ENCODE data around the gene FARP2. TPM values are rescaled to one million over a fixed set of nuclear protein-coding genes. Genes with fewer than 3 reads are reported as not detected.
"Not testable (repeated sequence)": the region's sequence is repeated elsewhere in the genome, so short reads cannot be mapped to it uniquely, and the experiment has no call there.

Gene FARP2
- total RNA-seq, 1 experiment from 2014 or later: 59.0 TPM

DNA sequence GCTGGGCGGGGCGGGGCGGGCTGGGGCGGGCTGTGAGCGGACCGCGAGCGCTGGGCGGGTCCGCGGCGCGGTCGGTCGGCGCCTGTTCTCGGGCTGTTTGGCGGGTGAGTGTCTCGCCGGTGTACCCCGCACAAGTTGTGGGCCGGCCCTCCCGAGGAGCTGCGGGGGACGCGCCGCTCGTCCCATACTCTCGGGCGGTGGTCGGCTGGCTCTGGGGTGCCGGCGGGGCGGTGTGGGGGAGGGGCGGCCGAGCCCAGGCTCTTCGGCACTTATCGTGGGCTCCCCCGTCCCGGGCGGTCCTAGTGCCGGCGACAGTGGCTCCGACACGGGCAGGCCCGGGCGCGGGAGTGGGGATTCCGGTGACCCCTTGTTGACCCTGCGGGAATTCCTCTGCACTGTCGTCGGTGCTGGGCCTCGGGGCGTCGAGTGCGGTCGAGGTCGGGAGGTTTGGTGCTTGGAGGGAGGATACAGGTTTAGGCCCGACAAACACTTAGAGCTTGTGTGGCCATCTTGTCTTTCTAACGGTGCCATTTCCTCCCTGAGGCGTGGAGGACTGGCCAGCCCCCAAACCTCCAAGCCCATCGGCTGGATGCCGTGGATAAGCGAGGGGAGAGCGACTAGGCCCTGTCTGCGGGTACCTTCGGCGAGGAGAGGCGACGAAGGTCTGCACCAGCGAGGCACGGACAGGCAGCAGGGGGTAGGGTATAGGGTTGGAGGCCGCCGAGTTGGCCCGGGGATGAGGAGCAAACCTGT, 40.0 kb upstream of the FARP2 start, which contains the start of gene SEPTIN2:
Gene SEPTIN2 (plus strand): TSS at position 47 of the 753 bp plus-strand sequence. CDS start 8,308 bp downstream, outside the sequence.
- H3K4me3 Mint-ChIP-seq (ENCODE audit: low read depth, unreplicated experiment): peak within 1 kb of the TSS; percentile 97
- H3K27ac Mint-ChIP-seq (ENCODE audit: unreplicated experiment): peak within 1 kb of the TSS; percentile 100
- intact Hi-C loops (cut with micrococcal nuclease; ENCODE audit: unreplicated experiment): loop anchor here (5.0 kb wide), 1 partner anchor 36 kb away; no protein-coding TSS in a partner anchor
- CTCF ChIA-PET: no interaction called here
- H3K27me3 Mint-ChIP-seq (ENCODE audit: unreplicated experiment): no peaks in the 10 kb centered on the region
- H3K4me1 Mint-ChIP-seq (ENCODE audit: low read depth, unreplicated experiment): peaks cover 53% of the 10 kb centered on the region
- no peaks in the 10 kb centered on the region for H3K9me3 Mint-ChIP-seq (ENCODE audit: low read depth, unreplicated experiment)
- TF ChIP-seq, protein P1, sequence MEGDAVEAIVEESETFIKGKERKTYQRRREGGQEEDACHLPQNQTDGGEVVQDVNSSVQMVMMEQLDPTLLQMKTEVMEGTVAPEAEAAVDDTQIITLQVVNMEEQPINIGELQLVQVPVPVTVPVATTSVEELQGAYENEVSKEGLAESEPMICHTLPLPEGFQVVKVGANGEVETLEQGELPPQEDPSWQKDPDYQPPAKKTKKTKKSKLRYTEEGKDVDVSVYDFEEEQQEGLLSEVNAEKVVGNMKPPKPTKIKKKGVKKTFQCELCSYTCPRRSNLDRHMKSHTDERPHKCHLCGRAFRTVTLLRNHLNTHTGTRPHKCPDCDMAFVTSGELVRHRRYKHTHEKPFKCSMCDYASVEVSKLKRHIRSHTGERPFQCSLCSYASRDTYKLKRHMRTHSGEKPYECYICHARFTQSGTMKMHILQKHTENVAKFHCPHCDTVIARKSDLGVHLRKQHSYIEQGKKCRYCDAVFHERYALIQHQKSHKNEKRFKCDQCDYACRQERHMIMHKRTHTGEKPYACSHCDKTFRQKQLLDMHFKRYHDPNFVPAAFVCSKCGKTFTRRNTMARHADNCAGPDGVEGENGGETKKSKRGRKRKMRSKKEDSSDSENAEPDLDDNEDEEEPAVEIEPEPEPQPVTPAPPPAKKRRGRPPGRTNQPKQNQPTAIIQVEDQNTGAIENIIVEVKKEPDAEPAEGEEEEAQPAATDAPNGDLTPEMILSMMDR (IDR thresholded peaks at IDR 0.05; ENCODE audit: unreplicated experiment): no peak
- H3K36me3 Mint-ChIP-seq (ENCODE audit: insufficient read depth, unreplicated experiment): peaks cover 72% of the 10 kb centered on the region
- BruUV-seq (replicated peaks): no TSS peak
- peak; percentile 72 for DNase-seq

DNA sequence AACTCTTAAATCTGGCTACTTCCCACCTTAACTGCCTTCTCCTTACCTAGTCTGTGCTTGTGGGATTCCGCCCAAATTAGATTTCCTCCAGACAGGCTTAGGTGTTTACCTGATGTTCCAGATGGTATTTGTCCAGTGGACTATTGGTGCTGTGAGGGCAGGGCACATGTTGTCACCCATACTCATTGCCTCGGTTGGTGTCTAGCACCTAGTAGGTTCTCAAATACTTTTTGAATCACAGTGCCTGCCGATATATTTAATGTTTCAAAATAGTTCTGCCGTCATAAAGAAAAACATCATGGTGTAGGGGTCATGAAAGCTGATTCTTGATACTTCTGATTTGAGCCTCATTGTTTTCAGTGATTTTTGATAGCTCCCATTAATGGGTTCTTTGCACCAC, 39.3 kb upstream of the FARP2 start:
- intact Hi-C loops (cut with micrococcal nuclease; ENCODE audit: unreplicated experiment): loop anchor here (5.0 kb wide), 1 partner anchor 35 kb away; no protein-coding TSS in a partner anchor
- CTCF ChIA-PET: no interaction called here
- DNase-seq: no peak
- Mint-ChIP-seq H3K27ac (ENCODE audit: unreplicated experiment) (peak overlapping the region; percentile 100), H3K9me3 (ENCODE audit: low read depth, unreplicated experiment) (no peaks in the 10 kb centered on the region), H3K27me3 (ENCODE audit: unreplicated experiment) (no peaks in the 10 kb centered on the region), H3K4me3 (ENCODE audit: low read depth, unreplicated experiment) (peak overlapping the region; percentile 97), H3K4me1 (ENCODE audit: low read depth, unreplicated experiment) (peaks cover 53% of the 10 kb centered on the region), H3K36me3 (ENCODE audit: insufficient read depth, unreplicated experiment) (peaks cover 80% of the 10 kb centered on the region)
- no TSS peak for BruUV-seq (replicated peaks)
- TF ChIP-seq, protein P1 (IDR thresholded peaks at IDR 0.05; ENCODE audit: unreplicated experiment): no peak

DNA sequence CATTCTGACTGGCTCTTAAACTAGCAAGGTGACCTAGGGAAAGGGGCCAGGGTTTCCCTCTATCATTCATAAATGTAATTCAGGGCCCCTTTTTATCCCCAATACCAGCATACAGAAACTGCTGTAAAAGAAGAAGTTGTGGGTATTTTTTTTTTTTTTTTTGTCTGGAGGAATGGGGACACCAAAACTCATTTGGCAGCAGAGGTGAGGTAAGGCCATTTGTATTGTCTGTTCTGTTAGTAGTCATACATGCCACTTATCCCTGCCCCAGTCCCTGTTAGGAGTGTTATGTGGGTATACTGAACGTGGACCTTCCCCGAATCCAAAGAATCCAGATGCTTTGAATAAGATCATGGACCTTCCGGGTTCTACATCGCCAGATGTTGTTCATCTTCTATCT, 38.7 kb upstream of the FARP2 start:
- CTCF ChIA-PET: no interaction called here
- Mint-ChIP-seq H3K9me3 (ENCODE audit: low read depth, unreplicated experiment) (no peaks in the 10 kb centered on the region), H3K27ac (ENCODE audit: unreplicated experiment) (peak overlapping the region; percentile 100), H3K36me3 (ENCODE audit: insufficient read depth, unreplicated experiment) (peaks cover 82% of the 10 kb centered on the region), H3K27me3 (ENCODE audit: unreplicated experiment) (no peaks in the 10 kb centered on the region), H3K4me3 (ENCODE audit: low read depth, unreplicated experiment) (peak overlapping the region; percentile 97), H3K4me1 (ENCODE audit: low read depth, unreplicated experiment) (peaks cover 53% of the 10 kb centered on the region)
- no peak for DNase-seq
- BruUV-seq (replicated peaks): no TSS peak
- intact Hi-C loops (cut with micrococcal nuclease; ENCODE audit: unreplicated experiment): loop anchor here (5.0 kb wide), 1 partner anchor 35 kb away; no protein-coding TSS in a partner anchor
- TF ChIP-seq, protein P1 (IDR thresholded peaks at IDR 0.05; ENCODE audit: unreplicated experiment): no peak

DNA sequence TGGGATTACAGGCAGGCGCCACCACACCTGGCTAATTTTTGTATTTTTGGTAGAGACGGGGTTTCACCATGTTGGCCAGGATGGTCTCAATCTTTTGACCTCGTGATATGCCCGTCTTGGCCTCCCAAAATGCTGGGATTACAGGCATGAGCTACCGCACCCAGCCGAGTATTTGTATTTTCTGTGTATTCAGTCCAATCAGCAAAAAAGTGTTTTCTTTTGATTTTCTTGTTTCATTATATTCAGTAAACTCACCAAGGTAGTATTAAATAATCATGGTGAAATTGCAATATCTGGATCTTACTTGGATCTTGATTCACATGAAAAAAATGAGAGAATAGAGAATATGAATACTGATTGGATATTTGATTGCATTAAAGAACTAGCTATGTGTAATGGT, 37.3 kb upstream of the FARP2 start:
- not testable (repeated sequence) for H3K27ac Mint-ChIP-seq (ENCODE audit: unreplicated experiment); H3K27me3 Mint-ChIP-seq (ENCODE audit: unreplicated experiment)
- H3K36me3 Mint-ChIP-seq (ENCODE audit: insufficient read depth, unreplicated experiment): peaks cover 75% of the 10 kb centered on the region

DNA sequence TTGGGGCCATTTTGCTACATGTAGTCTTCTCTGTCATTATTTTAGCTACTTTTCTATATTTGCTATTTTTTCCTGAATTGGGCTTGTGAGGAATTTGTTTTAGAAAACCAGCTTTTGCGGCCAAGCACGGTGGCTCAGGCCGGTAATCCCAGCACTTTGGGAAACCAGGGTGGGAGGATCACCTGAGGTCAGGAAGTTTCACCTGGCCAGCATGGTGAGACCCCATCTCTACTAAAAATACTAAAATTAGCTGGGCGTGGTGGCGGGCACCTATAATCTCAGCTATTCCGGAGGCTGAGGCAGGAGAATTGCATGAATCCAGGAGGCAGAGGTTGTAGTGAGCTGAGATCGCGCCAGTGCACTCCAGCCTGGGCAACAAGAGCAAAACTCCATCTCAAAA, 35.7 kb upstream of the FARP2 start:
- H3K27ac Mint-ChIP-seq (ENCODE audit: unreplicated experiment): no peak overlapping the region
- CTCF ChIA-PET: no interaction called here
- no peaks in the 10 kb centered on the region for H3K9me3 Mint-ChIP-seq (ENCODE audit: low read depth, unreplicated experiment)
- TF ChIP-seq, protein P1 (IDR thresholded peaks at IDR 0.05; ENCODE audit: unreplicated experiment): no peak
- intact Hi-C loops (cut with micrococcal nuclease; ENCODE audit: unreplicated experiment): no loop called here
- H3K27me3 Mint-ChIP-seq (ENCODE audit: unreplicated experiment): no peaks in the 10 kb centered on the region
- H3K36me3 Mint-ChIP-seq (ENCODE audit: insufficient read depth, unreplicated experiment): peaks cover 66% of the 10 kb centered on the region
- no TSS peak for BruUV-seq (replicated peaks)
- no peak for DNase-seq
- peak overlapping the region; percentile 7 for H3K4me3 Mint-ChIP-seq (ENCODE audit: low read depth, unreplicated experiment)
- H3K4me1 Mint-ChIP-seq (ENCODE audit: low read depth, unreplicated experiment): peaks cover 50% of the 10 kb centered on the region

More for the DNA sequence above, 37.3 kb upstream of the FARP2 start:
- Mint-ChIP-seq H3K4me3 (ENCODE audit: low read depth, unreplicated experiment) (peak overlapping the region; percentile 97), H3K4me1 (ENCODE audit: low read depth, unreplicated experiment) (peaks cover 44% of the 10 kb centered on the region)
- BruUV-seq (replicated peaks); CTCF ChIA-PET; H3K9me3 Mint-ChIP-seq (ENCODE audit: low read depth, unreplicated experiment); DNase-seq: not testable (repeated sequence)
- intact Hi-C loops (cut with micrococcal nuclease; ENCODE audit: unreplicated experiment): loop anchor here (5.0 kb wide), 1 partner anchor 33 kb away; no protein-coding TSS in a partner anchor

Measured in Calu3 (cell line).